H9 (cell line): ENCODE measurements around the gene ANO3. TPM values are rescaled to one million over a fixed set of nuclear protein-coding genes. Genes with fewer than 3 reads are reported as not detected.

Experiments used
- DNase-seq: peaks from one replicate; pipeline ENCODE4 v3.0.0-alpha.2; 2017
- H2AFZ ChIP-seq: one replicate; pipeline ENCODE4 v1.6.1; 2013; ENCODE audit warnings: mild to moderate bottlenecking, low read length, control low read depth, moderate library complexity
- H2AK5ac ChIP-seq: 2 replicates; pipeline ENCODE4 v1.6.1; 2013; ENCODE audit warnings: low read length, control low read depth, mixed read lengths; ENCODE audit not compliant: insufficient read length
- H2BK120ac ChIP-seq: one replicate; pipeline ENCODE4 v1.6.1; 2013; ENCODE audit warnings: low read depth, mild to moderate bottlenecking, low read length, control low read depth, inconsistent platforms; ENCODE audit not compliant: poor library complexity, severe bottlenecking
- H2BK12ac ChIP-seq: 2 replicates; pipeline ENCODE4 v1.6.1; 2013; ENCODE audit warnings: low read length, control low read depth, mixed read lengths, low read depth; ENCODE audit not compliant: insufficient read length
- H2BK15ac ChIP-seq: 2 replicates; pipeline ENCODE4 v1.6.1; 2013; ENCODE audit warnings: low read depth, low read length, control low read depth
- H2BK20ac ChIP-seq: one replicate; pipeline ENCODE4 v1.6.1; 2013; ENCODE audit warnings: low read depth, mild to moderate bottlenecking, low read length, control low read depth, inconsistent platforms; ENCODE audit not compliant: poor library complexity, severe bottlenecking
- H2BK5ac ChIP-seq: 2 replicates; pipeline ENCODE4 v1.6.1; 2013; ENCODE audit warnings: low read length, control low read depth, mixed read lengths; ENCODE audit not compliant: insufficient read length
- H3K14ac ChIP-seq: 2 replicates; pipeline ENCODE4 v1.6.1; 2013; ENCODE audit warnings: low read length, control low read depth; ENCODE audit not compliant: insufficient read depth
- H3K18ac ChIP-seq: 2 replicates; pipeline ENCODE4 v1.6.1; 2013; ENCODE audit warnings: low read depth, mild to moderate bottlenecking, mixed read lengths, low read length, control low read depth; ENCODE audit not compliant: insufficient read length
- H3K23ac ChIP-seq: 2 replicates; pipeline ENCODE4 v1.6.1; 2013; ENCODE audit warnings: low read length, control low read depth, mixed read lengths, low read depth; ENCODE audit not compliant: insufficient read length
- H3K23me2 ChIP-seq: 2 replicates; pipeline ENCODE4 v1.6.1; 2013; ENCODE audit warnings: low read depth, mild to moderate bottlenecking, mixed read lengths, low read length, control low read depth; ENCODE audit not compliant: insufficient read length, poor library complexity, severe bottlenecking
- H3K27ac ChIP-seq: 2 replicates; pipeline ENCODE4 v1.5.1; 2013; ENCODE audit warnings: low read length, control low read depth, mixed read lengths, low read depth; ENCODE audit not compliant: insufficient read length
- H3K27me3 ChIP-seq: 2 replicates; pipeline ENCODE4 v1.6.1; 2013; ENCODE audit warnings: low read length, control low read depth, inconsistent platforms; ENCODE audit not compliant: insufficient read depth
- H3K4ac ChIP-seq: 2 replicates; pipeline ENCODE4 v1.6.1; 2013; ENCODE audit warnings: low read depth, mild to moderate bottlenecking, control low read depth, inconsistent platforms, low read length, moderate library complexity
- H3K4me1 ChIP-seq: 2 replicates; pipeline ENCODE4 v1.6.1; 2013; ENCODE audit warnings: low read length, control low read depth, inconsistent platforms; ENCODE audit not compliant: insufficient read depth
- H3K4me2 ChIP-seq: 2 replicates; pipeline ENCODE4 v1.6.1; 2013; ENCODE audit warnings: low read length, control low read depth, mixed read lengths; ENCODE audit not compliant: insufficient read length, insufficient read depth
- H3K56ac ChIP-seq: 2 replicates; pipeline ENCODE4 v1.6.1; 2013; ENCODE audit warnings: low read depth, mild to moderate bottlenecking, mixed read lengths, low read length, control low read depth; ENCODE audit not compliant: insufficient read length
- H3K79me1 ChIP-seq: 2 replicates; pipeline ENCODE4 v1.6.1; 2013; ENCODE audit warnings: low read depth, mild to moderate bottlenecking, moderate library complexity, low read length, control low read depth, inconsistent platforms; ENCODE audit not compliant: insufficient read depth, poor library complexity, severe bottlenecking
- H3K79me2 ChIP-seq: 2 replicates; pipeline ENCODE4 v1.6.1; 2013; ENCODE audit warnings: low read length, control low read depth, inconsistent platforms; ENCODE audit not compliant: insufficient read depth
- H3K9ac ChIP-seq: 2 replicates; pipeline ENCODE4 v1.6.1; 2013; ENCODE audit warnings: low read length, control low read depth, mixed read lengths; ENCODE audit not compliant: insufficient read length; ENCODE audit errors: extremely low read depth
- H3K9me3 ChIP-seq: one replicate; pipeline ENCODE4 v1.6.1; 2013; ENCODE audit warnings: low read depth, low read length, inconsistent platforms; ENCODE audit not compliant: control insufficient read depth
- H3T11ph ChIP-seq: one replicate; pipeline ENCODE4 v1.6.1; 2013; ENCODE audit warnings: mild to moderate bottlenecking, low read length, control low read depth, inconsistent platforms
- H4K20me1 ChIP-seq: one replicate; pipeline ENCODE4 v1.6.1; 2013; ENCODE audit not compliant: control insufficient read depth, insufficient read length, insufficient read depth
- H4K5ac ChIP-seq: 2 replicates; pipeline ENCODE4 v1.6.1; 2013; ENCODE audit warnings: low read depth, mild to moderate bottlenecking, mixed read lengths, low read length, control low read depth; ENCODE audit not compliant: insufficient read length
- H4K8ac ChIP-seq: replicated peaks from 2 replicates; pipeline ENCODE4 v1.6.1; 2013; ENCODE audit warnings: low read length, control low read depth, mixed read lengths, low read depth; ENCODE audit not compliant: insufficient read length
- H4K91ac ChIP-seq: 2 replicates; pipeline ENCODE4 v1.6.1; 2013; ENCODE audit warnings: low read depth, mild to moderate bottlenecking, moderate library complexity, mixed read lengths, low read length, control low read depth; ENCODE audit not compliant: insufficient read length
- H3K27ac Mint-ChIP-seq, 3 experiments: 2 replicates in 2 of 3; 3 replicates in 1 of 3; pipeline ENCODE4 v1.8.0; 2020 to 2021; ENCODE audit warnings: mixed read lengths in 3 of 3, mild to moderate bottlenecking in 1 of 3, moderate library complexity in 1 of 3
- H3K27me3 Mint-ChIP-seq: 2 replicates; pipeline ENCODE4 v1.8.0; 2021; ENCODE audit warnings: low read depth, mild to moderate bottlenecking, moderate library complexity, mixed read lengths
- H3K36me3 Mint-ChIP-seq, 3 experiments: 2 replicates in 2 of 3; 3 replicates in 1 of 3; pipeline ENCODE4 v1.8.0; 2020 to 2021; ENCODE audit warnings: low read depth in 3 of 3, mixed read lengths in 3 of 3; ENCODE audit not compliant: insufficient read depth in 1 of 3
- H3K4me1 Mint-ChIP-seq, 2 experiments: 2 replicates each; pipeline ENCODE4 v1.8.0; 2020; ENCODE audit warnings: mixed read lengths in 2 of 2
- H3K4me3 Mint-ChIP-seq, 2 experiments: 2 replicates in 1 of 2; 3 replicates in 1 of 2; pipeline ENCODE4 v1.8.0; 2020 to 2021; ENCODE audit warnings: mild to moderate bottlenecking in 2 of 2, mixed read lengths in 2 of 2, moderate library complexity in 1 of 2
- H3K9me3 Mint-ChIP-seq, 2 experiments: 2 replicates in 1 of 2; 3 replicates in 1 of 2; pipeline ENCODE4 v1.8.0; 2020; ENCODE audit warnings: mild to moderate bottlenecking in 2 of 2, mixed read lengths in 2 of 2, moderate library complexity in 1 of 2
- total RNA-seq: library from RNA; stranded (reverse); gene quantifications from 2 replicates; pipeline ENCODE4 v1.2.1, GENCODE V29; 2021
- TF ChIP-seq, protein P1 (sequence below): fragments of 200-600 bp; sonication (generic); conservative IDR thresholded peaks from 3 replicates; pipeline ENCODE4 v1.8.0; 2021; ENCODE audit warnings: antibody characterized with exemption, mild to moderate bottlenecking

Gene ANO3
- total RNA-seq, 1 experiment from 2014 or later, result not detected

DNA sequence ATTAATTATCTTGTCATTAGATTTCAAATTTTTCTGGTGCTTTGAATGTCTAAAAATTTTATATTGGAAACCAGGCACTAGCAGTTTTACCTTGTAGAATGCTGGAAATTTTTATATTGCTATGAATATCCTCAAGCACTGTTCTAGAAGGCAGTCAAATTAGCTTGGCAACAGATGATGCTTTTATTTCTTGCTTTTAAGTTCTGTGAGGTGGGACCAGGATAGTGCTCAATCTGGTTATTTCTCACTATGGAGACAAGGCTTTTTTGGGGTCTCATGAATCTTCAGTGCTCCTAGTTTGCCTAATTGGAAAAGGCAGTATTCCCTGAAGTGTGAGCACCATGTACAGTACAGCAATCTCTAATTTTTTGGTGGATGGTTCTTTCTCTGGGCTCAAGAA is 27.1 kb downstream of the ANO3 start:
- Mint-ChIP-seq H3K27me3 (no peaks in the 10 kb centered on the region; the same call in 1 of the 2 replicates), H3K36me3 (peaks cover 0 to under 1% (median 0%) of the 10 kb centered on the region in 3 experiments; a peak in 2 of 7 replicates)
- TF ChIP-seq, protein P1, sequence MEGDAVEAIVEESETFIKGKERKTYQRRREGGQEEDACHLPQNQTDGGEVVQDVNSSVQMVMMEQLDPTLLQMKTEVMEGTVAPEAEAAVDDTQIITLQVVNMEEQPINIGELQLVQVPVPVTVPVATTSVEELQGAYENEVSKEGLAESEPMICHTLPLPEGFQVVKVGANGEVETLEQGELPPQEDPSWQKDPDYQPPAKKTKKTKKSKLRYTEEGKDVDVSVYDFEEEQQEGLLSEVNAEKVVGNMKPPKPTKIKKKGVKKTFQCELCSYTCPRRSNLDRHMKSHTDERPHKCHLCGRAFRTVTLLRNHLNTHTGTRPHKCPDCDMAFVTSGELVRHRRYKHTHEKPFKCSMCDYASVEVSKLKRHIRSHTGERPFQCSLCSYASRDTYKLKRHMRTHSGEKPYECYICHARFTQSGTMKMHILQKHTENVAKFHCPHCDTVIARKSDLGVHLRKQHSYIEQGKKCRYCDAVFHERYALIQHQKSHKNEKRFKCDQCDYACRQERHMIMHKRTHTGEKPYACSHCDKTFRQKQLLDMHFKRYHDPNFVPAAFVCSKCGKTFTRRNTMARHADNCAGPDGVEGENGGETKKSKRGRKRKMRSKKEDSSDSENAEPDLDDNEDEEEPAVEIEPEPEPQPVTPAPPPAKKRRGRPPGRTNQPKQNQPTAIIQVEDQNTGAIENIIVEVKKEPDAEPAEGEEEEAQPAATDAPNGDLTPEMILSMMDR, result no peak

More for the DNA sequence above, 27.1 kb downstream of the ANO3 start:
- Histone ChIP-seq H3K9me3 (no peaks in the 10 kb centered on the region), H3K23ac (no peak overlapping the region), H4K20me1 (no peaks in the 10 kb centered on the region), H3K4me2 (no peak overlapping the region), H3K27ac (no peak overlapping the region), H3K4ac (no peak overlapping the region), H3K27me3 (no peaks in the 10 kb centered on the region), H2BK120ac (no peak overlapping the region), H2BK5ac (no peak overlapping the region), H2BK15ac (no peak overlapping the region), H2AFZ (no peak overlapping the region), H3K23me2 (no peaks in the 10 kb centered on the region), H4K91ac (no peak overlapping the region), H3K9ac (no peak overlapping the region), H3T11ph (no peak overlapping the region), H3K56ac (no peak overlapping the region), H3K4me1 (no peaks in the 10 kb centered on the region), H3K18ac (no peak overlapping the region), H2BK12ac (no peak overlapping the region), H4K5ac (no peak overlapping the region), H4K8ac (no peak overlapping the region), H2AK5ac (no peak overlapping the region), H3K14ac (no peak overlapping the region), H2BK20ac (no peak overlapping the region), H3K79me2 (no peaks in the 10 kb centered on the region), H3K79me1 (no peaks in the 10 kb centered on the region)
- no peak overlapping the region for H3K4me3 Mint-ChIP-seq
- H3K4me1 Mint-ChIP-seq, result no peaks in the 10 kb centered on the region
- H3K9me3 Mint-ChIP-seq, result no peaks in the 10 kb centered on the region; a peak in 5 of 5 replicates
- no peak for DNase-seq
- no peak overlapping the region for H3K27ac Mint-ChIP-seq
